Measurements from ENCODE around the gene MKLN1.

GRCh38 chr7:131500357-131500756 lies 172.7 kb downstream of the MKLN1 start:
- TF ChIP-seq SP1 (IDR thresholded peaks at IDR 0.05; ENCODE audit: low read depth, low read length) (no peak), POLR2AphosphoS5 (IDR thresholded peaks at IDR 0.05; ENCODE audit: low read length) (no peak)

All from GM12878 (cell line).